Measurements from ENCODE around the gene ACP1.

ACP1 gene

DNA sequence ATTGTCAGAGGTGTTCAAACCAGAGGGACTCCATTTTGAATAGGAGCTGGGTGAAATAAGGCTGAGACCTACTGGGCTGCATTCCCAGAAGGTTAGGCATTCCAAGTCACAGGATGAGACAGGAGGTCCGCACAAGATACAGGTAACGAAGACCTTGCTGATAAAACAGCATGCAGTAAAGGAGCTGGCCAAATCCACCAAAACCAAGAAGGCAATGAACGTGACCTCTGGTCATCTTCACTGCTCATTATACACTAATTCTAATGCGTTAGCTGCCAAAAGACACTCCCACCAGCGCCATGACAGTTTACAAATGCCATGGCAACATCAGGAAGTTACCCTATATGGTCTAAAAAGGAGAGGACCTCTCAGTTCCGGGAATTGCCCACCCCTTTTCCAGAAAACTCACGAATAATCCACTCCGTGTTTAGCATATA lies 11.5 kb upstream of the ACP1 start:
- TF ChIP-seq CTCF (IDR thresholded peaks at IDR 0.05; ENCODE audit: borderline replicate concordance, control extremely low read depth, extremely low read depth, insufficient read depth, missing control alignments): no peak
- no peak for DNase-seq (ENCODE audit: low spot score)
- in situ Hi-C loops (cut with MboI; ENCODE audit: low sequenced_read_pairs, unreplicated experiment): no loop called here

- DNase-seq (ENCODE audit: low spot score): no peak
- in situ Hi-C loops (cut with MboI; ENCODE audit: low sequenced_read_pairs, unreplicated experiment): no loop called here
- no peak for TF ChIP-seq CTCF (IDR thresholded peaks at IDR 0.05; ENCODE audit: borderline replicate concordance, control extremely low read depth, extremely low read depth, insufficient read depth, missing control alignments)
Measured at GRCh38 chr2:254241-254640, 10.5 kb upstream of the ACP1 start.

GRCh38 chr2:255195-255594 lies 9.6 kb upstream of the ACP1 start:
- TF ChIP-seq CTCF (IDR thresholded peaks at IDR 0.05; ENCODE audit: borderline replicate concordance, control extremely low read depth, extremely low read depth, insufficient read depth, missing control alignments): no peak
- in situ Hi-C loops (cut with MboI; ENCODE audit: low sequenced_read_pairs, unreplicated experiment): no loop called here
- no peak for DNase-seq (ENCODE audit: low spot score)

GRCh38 chr2:256094-256493 lies 8.7 kb upstream of the ACP1 start:
- DNase-seq (ENCODE audit: low spot score): no peak
- in situ Hi-C loops (cut with MboI; ENCODE audit: low sequenced_read_pairs, unreplicated experiment): no loop called here

DNA sequence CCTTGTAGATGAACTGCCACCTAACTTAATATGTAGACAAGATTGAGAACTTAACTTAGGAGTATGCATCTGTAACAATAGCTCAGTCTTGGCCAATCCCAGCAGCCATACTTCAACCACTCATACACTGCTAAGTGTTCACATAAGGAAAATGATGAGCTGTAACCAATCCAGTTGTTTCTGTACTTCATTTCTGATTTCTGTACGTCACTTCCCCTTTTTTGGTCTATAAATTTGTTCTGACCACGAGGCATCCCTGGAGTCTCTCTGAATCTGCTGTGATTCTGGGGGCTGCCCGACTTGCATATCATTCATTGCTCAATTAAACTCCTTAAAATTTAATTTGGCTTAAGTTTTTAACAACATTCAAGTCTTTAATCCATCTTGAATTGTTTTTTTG lies 7.3 kb upstream of the ACP1 start:
- DNase-seq (ENCODE audit: low spot score): no peak
- in situ Hi-C loops (cut with MboI; ENCODE audit: low sequenced_read_pairs, unreplicated experiment): no loop called here
- TF ChIP-seq CTCF (IDR thresholded peaks at IDR 0.05; ENCODE audit: borderline replicate concordance, control extremely low read depth, extremely low read depth, insufficient read depth, missing control alignments): no peak

More at GRCh38 chr2:256094-256493, 8.7 kb upstream of the ACP1 start:
- no peak for TF ChIP-seq CTCF (IDR thresholded peaks at IDR 0.05; ENCODE audit: borderline replicate concordance, control extremely low read depth, extremely low read depth, insufficient read depth, missing control alignments)

- no peak for TF ChIP-seq CTCF (IDR thresholded peaks at IDR 0.05; ENCODE audit: borderline replicate concordance, control extremely low read depth, extremely low read depth, insufficient read depth, missing control alignments)
- in situ Hi-C loops (cut with MboI; ENCODE audit: low sequenced_read_pairs, unreplicated experiment): no loop called here
- DNase-seq (ENCODE audit: low spot score): no peak
Measured at GRCh38 chr2:257842-258241, 6.9 kb upstream of the ACP1 start.

DNA sequence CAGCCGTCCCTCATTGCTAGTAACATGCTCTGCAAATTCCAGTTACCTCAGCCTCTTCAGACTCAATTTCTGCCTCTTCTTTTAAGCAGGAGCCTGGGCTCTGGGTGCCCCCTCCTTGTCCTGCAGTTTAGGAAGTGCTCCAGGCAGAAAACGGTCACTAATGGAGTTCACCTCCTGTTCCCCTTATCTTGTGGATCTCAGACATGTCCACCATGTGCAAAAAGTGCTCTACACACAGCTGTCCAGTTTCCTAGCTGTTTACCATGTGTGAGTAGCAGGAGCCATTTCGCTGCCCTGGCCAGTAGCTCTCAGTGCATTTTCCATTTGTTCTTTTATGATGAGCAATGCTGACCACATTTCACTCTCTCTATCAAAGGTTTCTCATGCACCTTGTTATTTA lies 5.8 kb upstream of the ACP1 start:
- DNase-seq (ENCODE audit: low spot score): no peak
- no peak for TF ChIP-seq CTCF (IDR thresholded peaks at IDR 0.05; ENCODE audit: borderline replicate concordance, control extremely low read depth, extremely low read depth, insufficient read depth, missing control alignments)
- in situ Hi-C loops (cut with MboI; ENCODE audit: low sequenced_read_pairs, unreplicated experiment): no loop called here
